DOHH2 (cell line): Measurements from ENCODE around the gene SMAD2.

Source experiments
- CTCF ChIP-seq: fragments of 200-600 bp; sonication (generic); IDR thresholded peaks from one replicate; pipeline ENCODE4 v1.5.1; 2014; ENCODE audit warnings: antibody characterized with exemption, mild to moderate bottlenecking, low read depth, low read length; ENCODE audit not compliant: poor library complexity, severe bottlenecking
- EZH2phosphoT487 ChIP-seq: fragments of 200-600 bp; sonication (generic); IDR thresholded peaks from 2 replicates; pipeline ENCODE4 v1.6.1; 2017; ENCODE audit warnings: borderline replicate concordance, mild to moderate bottlenecking, antibody characterized with exemption, low read length, moderate library complexity, mixed read lengths

GRCh38 chr18:47830772-47831171, 99.7 kb downstream of the SMAD2 start:
- TF ChIP-seq CTCF = no peak
- no peak for TF ChIP-seq EZH2phosphoT487
